MM.1S (cell line): ENCODE measurements around the gene ZNF775.

Experiments
- EZH2 ChIP-seq: fragments of 300-600 bp; sonication (generic); optimal IDR thresholded peaks from 2 replicates; pipeline ENCODE3; 2017; ENCODE audit warnings: low read depth, mild to moderate bottlenecking, antibody characterized with exemption, low read length, mixed read lengths
- EZH2phosphoT487 ChIP-seq: fragments of 300-600 bp; sonication (generic); IDR thresholded peaks from 2 replicates; pipeline ENCODE4 v1.6.1; 2018; ENCODE audit warnings: antibody characterized with exemption, low read length
- TF ChIP-seq, protein P1 (sequence below): fragments of 300-600 bp; sonication (generic); IDR thresholded peaks from 2 replicates; pipeline ENCODE4 v1.5.1; 2016; ENCODE audit warnings: antibody characterized with exemption, low read length, mixed read lengths

DNA sequence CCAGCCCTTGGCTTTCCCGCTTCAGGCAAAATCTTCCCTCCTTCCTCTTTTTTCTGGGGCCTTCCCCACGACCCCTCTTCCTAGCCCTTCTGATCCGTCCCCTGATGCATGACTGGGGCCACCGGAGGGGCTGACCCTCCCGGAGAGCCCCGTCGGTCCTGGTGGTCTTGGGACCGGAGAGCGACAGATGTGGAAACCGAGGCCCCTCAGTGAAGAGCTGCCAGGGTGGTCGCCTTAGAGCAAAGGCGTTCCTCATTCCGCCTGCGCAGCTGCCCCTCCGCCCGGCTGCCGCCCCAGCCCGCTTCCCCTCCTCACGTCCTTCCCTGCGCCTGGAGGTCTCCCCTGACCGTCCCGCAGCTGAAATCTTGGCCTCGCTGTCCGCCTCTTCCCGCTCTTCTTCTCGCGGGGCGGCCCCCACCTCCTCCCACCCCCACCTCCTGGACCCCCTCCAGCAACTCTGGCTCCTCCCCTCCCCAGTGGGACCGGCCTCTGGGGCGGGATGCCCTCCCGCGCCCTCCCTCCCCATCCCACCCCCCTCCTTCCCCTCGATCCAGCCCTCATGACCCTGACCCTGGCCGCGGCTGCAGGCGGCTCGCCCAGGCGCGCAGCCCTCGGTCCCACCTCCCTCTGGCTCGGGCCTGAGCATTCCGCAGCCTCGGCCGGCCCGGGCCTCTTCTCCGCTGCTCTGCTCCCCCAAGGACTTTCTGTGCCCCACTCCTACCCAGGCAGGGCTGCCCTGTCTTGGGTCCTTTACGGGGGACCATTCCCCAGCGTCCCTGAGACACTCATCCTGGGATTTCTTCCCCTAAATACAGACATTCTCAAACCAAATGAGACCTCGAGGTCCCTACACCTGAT lies 37.6 kb upstream of the ZNF775 start, which contains the start of gene RARRES2:
- TF ChIP-seq, protein P1, sequence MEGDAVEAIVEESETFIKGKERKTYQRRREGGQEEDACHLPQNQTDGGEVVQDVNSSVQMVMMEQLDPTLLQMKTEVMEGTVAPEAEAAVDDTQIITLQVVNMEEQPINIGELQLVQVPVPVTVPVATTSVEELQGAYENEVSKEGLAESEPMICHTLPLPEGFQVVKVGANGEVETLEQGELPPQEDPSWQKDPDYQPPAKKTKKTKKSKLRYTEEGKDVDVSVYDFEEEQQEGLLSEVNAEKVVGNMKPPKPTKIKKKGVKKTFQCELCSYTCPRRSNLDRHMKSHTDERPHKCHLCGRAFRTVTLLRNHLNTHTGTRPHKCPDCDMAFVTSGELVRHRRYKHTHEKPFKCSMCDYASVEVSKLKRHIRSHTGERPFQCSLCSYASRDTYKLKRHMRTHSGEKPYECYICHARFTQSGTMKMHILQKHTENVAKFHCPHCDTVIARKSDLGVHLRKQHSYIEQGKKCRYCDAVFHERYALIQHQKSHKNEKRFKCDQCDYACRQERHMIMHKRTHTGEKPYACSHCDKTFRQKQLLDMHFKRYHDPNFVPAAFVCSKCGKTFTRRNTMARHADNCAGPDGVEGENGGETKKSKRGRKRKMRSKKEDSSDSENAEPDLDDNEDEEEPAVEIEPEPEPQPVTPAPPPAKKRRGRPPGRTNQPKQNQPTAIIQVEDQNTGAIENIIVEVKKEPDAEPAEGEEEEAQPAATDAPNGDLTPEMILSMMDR = no peak
- TF ChIP-seq EZH2 = no peak
- TF ChIP-seq EZH2phosphoT487 = no peak
